Inferior parietal cortex (tissue), 1 donor: Measurements from ENCODE around the gene CEP112.

Experiments
- DNase-seq: peaks from one replicate; pipeline ENCODE4 v3.0.0-alpha.2; 2016; ENCODE audit errors: extremely low spot score

CEP112 gene

DNA sequence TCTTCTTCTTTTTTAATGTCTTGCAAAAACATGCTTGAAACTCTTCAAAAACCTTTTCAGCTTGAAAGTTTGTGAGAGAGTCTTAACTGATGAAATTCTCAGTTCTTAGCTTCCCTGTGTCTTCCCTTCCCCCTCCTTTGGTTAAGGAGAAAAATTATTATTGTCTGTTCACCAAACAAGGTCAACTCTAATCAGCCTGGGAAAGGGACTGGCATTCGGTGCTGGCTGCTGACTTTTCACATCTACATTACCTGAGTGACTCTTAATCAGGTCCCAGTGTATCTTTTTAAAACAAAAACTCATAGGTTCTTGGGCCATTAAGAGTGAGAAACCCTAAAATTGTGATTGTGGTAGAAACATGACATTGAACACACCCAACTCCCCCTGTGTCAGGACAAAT, 591.4 kb downstream of the CEP112 start:
- DNase-seq, result no peak

DNA sequence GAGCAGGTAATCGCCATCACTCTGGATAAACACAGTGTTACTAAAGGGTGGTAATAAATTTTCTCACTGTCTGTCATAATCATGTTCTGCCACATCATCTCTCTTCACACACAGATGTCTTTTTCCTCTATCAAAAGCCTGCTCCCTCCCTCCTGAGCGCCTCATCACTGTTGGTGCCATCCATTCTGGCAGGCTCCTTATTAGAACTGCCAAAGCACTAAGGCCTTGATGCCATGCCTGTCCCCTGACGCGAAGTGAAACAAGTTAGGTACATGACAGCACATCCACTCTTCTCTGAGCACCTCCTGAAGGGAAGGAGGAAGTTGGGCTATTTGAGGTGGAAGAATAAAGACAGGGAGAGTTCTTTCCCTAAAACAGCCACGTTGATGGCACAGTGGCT, 592.3 kb downstream of the CEP112 start:
- DNase-seq, result no peak

DNA sequence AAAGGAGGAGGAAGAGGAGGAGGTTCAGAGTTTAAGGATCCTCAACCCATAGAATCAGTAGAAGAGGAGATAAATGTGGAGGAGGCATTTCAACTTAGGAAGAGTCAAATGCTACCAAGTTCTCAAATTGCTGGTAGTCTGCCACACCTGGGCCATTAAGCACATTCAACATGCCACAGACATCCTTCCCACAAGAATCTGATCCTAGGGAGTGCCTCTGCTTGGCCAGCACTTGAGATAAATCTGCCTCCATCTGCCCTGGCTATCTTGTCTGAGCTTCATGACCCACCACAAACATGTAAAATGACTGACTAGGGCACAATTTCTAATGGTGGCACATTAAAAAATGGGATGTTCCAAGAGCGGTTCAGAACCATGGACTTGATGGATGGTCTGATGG, 593.2 kb downstream of the CEP112 start:
- DNase-seq, result no peak

DNA sequence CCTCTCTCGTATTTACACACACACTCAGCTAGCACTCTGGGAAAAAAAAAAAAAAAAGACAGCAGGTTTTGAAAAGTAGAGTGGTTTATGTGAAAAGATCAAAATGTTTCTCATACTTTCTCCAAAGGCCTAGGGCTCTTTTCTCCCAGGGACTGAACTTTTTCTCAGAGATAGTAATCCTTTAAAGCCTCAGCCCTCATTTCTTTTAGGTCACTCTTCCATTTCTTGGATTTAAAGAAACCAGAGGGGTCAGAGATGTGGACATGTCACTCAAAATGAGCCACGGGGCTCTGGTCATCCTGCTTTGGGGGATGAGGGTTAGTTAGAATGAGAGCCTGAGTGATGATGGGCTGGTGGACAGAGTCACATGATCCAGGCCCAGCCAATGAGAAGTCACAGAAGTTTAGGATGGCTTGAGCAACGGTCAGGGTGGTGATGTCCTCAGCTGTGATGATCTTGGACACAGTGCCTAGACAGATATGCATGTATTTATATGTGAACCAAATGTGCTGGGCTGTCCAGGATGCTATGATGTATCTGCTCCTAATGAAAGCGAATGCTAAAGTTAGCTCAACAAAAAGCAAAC, 596.8 kb downstream of the CEP112 start:
- DNase-seq, result no peak

DNA sequence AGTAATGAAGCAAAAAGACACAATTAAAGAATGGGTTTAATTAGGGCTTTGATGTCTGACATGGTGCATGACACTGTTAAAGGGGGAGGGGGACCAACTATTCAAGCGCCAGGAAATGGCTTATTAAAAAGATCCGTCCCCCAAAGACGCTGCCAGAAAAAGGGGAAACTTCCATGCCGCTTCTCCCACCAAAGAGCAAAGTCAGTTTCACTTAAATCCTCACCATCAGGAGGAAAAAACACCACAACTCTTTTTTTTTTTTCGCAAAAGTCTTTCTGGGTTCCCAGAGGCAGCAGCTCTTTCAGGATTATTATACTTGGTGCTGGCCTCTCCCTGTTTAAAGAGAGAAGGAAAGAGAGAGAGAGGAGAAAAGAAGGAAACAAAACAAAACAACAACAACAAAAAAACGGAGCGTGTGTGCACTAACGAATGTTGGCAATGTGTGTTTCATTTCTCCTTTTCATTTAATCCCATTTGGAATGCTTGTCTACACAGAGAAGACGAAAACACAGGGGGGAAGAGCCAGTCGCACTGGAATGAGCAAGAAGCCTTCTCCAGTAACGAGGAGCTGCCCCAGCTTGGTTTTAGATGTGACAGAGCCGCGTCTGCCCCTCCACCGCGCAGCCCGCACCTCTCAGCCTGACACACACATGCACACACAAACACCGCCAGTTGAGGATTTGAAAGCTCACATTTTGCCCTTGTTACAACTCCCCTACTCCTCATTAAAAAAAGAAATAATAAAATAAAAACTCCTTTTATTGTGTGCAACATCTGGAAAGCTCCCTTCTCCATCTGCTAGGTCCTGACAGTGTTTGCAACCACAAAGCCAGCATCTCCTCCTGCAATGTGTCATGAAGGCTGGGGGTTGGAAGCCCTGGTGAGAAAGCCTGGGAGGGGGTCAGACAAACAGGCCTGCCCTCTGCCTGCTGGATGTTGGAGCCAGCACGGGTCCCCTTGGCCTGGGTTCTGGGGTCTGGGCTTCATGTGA, 597.8 kb downstream of the CEP112 start:
- no peak for DNase-seq

DNA sequence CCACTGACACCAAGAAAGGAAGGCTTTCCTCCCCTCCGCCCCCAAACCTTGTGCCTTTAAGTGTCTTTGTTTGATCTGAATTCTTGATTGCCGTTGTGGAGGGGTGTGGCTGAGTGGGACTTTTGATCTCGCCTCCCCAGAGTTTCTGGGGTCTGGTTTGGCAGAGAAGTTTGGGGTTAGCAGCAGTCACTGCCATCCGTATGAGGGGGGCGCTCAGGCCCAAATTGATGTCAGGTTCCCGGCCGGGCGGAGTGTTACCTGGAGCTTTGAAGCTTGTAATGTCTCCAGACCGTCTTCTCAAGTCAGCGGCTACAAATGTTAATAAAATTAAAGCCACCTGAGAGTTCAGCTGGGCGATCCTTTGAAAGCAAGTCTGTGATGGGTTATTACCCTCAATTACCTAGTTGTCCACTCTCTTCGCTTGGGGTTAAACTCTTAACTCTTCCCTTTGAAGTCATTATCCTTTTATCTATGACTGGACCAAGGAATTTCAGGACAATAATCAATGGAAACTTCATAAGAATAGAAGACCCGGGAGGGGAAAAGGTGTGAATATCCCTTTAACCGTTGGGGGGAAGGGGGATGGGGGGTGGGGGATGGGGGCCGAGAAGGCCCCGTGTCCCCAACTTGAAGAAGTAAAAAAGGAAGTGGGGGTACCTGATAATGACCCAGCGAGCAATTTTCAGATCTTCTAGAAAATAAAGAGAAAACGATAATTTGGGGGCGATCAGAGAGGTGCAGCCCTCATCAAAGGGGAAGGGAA, 598.7 kb downstream of the CEP112 start:
- no peak for DNase-seq

DNA sequence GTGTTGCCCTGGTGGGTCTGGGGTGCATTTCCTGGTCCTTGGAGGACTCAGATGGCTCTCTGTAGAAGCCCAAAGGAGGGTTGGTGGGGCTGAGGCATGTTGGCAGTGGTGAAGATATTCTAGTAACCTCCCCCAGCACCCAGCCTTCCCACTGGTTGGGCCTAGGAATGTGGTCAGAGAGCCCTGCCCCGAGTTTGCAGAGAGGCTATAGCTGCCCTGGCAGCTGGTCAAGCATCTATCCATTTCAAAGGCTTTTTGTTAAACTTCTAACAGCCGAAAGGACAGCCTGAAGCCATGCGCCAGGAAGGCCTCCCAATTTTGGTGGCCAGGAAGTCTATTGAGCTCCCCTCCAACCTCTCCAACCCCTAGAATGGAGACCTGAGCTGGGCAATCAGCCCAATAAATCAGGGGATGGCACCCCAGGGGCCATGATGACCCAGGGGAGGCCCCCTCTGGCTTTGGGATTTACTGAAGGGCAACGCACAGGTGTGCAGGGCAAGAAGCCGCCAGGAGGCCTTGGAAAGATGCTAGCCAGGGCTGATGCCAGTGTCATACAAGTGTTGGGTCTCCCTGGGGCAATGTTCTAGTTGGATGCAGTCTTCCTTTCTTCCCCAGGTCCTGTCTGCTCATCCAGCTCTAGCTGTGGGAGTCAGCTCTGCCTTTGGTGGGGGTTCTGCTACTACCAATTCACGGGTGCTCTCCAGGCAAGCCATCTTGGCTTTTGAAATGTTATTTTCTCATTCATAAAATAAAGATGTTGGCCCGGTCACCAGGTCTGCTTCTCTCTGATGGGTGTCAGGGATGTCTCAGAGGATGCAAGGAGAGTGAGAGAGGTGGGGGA, 599.6 kb downstream of the CEP112 start:
- no peak for DNase-seq

DNA sequence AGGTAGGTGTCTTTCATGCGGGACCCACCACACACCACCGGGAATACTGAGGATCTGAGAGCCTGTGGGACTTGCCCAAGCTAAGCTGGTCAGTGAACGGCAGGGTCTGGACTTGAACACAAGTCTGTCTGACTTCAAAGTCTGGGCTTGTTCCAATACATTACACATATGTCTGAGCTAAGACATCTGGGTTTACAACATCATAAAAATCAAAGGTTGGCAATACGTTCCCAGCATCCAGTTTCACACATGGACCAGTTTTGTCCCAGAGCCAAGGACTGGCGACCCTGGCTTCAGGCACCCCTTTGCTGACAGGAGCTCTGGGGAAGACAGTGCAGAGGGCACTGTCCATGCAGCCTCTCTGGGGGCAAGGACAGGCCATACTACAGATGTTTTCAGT, 602.6 kb downstream of the CEP112 start:
- no peak for DNase-seq

DNA sequence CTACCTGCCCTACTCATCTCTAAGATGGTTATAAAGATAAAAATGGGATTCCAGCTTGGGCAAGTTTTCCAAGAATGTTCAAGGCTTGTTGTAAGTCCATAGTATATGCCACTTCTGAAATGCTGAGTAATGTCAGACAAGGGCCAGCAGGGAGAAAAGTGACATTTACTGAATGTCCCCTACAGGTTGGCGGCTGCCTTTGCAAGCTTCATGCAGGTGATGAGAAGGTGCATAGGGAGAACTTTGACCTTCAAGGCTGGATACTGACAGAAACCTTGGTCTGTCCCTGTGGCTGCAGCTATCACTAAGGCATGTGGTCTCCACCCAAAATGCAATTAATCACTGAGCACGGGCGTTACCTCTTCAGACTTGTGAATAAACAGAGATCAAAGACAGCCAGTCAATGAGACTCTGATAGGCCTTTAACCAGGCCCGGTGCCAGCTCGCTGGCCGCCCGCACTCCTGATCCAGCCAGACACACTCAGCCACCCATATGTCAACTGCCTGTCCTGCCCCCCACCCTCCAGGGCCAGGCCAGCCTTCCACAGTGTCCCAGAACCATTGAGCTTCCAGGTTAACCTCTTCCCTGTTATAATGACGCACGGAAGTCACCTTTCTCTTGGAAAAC, 603.6 kb downstream of the CEP112 start:
- no peak for DNase-seq

DNA sequence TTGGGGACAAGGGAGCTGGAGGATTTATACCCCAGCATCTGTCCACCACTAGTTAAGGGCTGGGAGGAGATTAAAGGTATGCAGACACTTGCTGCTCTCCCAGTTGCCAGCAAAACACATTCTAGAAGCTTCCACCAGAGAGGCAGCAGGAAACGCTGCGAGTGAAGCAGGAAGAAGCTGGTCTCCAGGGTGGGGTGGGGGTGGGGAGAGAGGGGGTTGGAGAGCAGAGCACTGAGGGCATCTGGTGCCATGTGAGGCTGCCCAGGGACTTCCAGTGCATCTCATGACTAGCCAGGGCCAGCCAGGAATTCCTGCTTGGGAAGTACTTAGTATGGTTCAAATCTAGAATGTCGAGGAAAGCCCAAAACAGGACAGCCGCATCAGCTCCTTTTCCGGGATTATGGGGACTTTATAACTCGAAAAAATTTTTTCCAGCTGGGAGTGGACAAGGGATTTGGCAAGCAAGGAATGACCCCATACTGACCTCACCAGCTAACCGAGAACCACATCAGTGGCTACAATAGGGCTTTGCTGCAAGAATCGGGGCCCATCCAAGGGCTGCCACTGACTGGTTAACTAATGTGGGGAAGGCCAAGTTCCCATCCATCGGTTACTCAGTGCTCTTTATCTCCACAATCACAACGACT, 604.3 kb downstream of the CEP112 start:
- no peak for DNase-seq

DNA sequence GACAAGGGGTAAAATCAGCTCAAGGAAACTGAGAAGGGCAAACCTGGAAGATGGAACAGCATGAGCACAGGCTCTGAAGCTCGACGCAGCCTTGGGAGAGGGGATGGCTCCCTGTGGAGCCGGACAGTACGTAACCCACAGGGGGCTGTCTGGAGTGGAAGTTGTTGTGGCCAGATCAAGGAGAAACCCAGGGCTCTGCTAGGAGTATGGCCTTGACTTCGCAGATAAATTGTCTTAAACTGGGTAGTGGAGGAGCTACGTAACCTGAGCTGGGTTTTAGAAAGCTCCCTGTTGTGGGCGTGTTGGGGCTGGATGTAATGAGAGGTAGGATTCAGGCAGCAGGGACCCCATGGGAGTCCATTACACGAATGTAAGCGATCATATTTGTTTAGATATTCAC, 605.0 kb downstream of the CEP112 start:
- DNase-seq, result no peak
